SK-N-SH (cell line): ENCODE data around the gene CES5A.

Experiments used
- CTCF ChIP-seq: fragments of 200-600 bp; sonication (generic); IDR thresholded peaks from 2 replicates; pipeline ENCODE4 v1.6.1; 2017; ENCODE audit warnings: antibody characterized with exemption, mild to moderate bottlenecking, moderate library complexity
- EP300 ChIP-seq, 2 experiments: IDR thresholded peaks; 2 replicates each; pipeline versions ENCODE4 v1.4.0 to v1.6.1; 2012; ENCODE audit warnings: borderline replicate concordance in 1 of 2, low read depth in 1 of 2, low read length in 1 of 2
- EZH2phosphoT487 ChIP-seq: fragments of 200-600 bp; sonication (generic); IDR thresholded peaks from 2 replicates; pipeline ENCODE4 v1.6.1; 2017; ENCODE audit warnings: low read depth, mixed run types, mild to moderate bottlenecking, antibody characterized with exemption, moderate library complexity, borderline replicate concordance
- GABPA ChIP-seq: IDR thresholded peaks from 2 replicates; pipeline ENCODE4 v1.4.0; 2012; ENCODE audit warnings: low read depth, mild to moderate bottlenecking
- GATA2 ChIP-seq: sonication (generic); formaldehyde crosslinking; IDR thresholded peaks from 2 replicates; pipeline ENCODE4 v1.5.0; 2020; ENCODE audit warnings: mild to moderate bottlenecking, missing genetic modification reagents
- MAX ChIP-seq: IDR thresholded peaks from 2 replicates; pipeline ENCODE4 v1.4.0; 2012; ENCODE audit warnings: low read depth
- NFIC ChIP-seq: IDR thresholded peaks from 2 replicates; pipeline ENCODE4 v1.4.0; 2012; ENCODE audit warnings: borderline replicate concordance
- POLR2AphosphoS5 ChIP-seq: IDR thresholded peaks from 2 replicates; pipeline ENCODE4 v1.6.1; 2012; ENCODE audit warnings: low read depth, low read length
- REST ChIP-seq: IDR thresholded peaks from 2 replicates; pipeline ENCODE4 v1.6.1; 2012; ENCODE audit warnings: mild to moderate bottlenecking, low read depth, low read length, moderate library complexity
- RFX5 ChIP-seq: IDR thresholded peaks from 2 replicates; pipeline ENCODE4 v1.6.1; 2012; ENCODE audit warnings: mild to moderate bottlenecking, improper control_type of control experiment, low read length
- TAF1 ChIP-seq: IDR thresholded peaks from 2 replicates; pipeline ENCODE4 v1.6.1; 2012; ENCODE audit warnings: low read depth, mild to moderate bottlenecking, low read length, moderate library complexity, borderline replicate concordance
- YY1 ChIP-seq: IDR thresholded peaks from 2 replicates; pipeline ENCODE4 v1.4.0; 2012; ENCODE audit warnings: low read depth, mild to moderate bottlenecking
- TF ChIP-seq, protein P1 (sequence below): IDR thresholded peaks from 2 replicates; pipeline ENCODE4; 2012

DNA sequence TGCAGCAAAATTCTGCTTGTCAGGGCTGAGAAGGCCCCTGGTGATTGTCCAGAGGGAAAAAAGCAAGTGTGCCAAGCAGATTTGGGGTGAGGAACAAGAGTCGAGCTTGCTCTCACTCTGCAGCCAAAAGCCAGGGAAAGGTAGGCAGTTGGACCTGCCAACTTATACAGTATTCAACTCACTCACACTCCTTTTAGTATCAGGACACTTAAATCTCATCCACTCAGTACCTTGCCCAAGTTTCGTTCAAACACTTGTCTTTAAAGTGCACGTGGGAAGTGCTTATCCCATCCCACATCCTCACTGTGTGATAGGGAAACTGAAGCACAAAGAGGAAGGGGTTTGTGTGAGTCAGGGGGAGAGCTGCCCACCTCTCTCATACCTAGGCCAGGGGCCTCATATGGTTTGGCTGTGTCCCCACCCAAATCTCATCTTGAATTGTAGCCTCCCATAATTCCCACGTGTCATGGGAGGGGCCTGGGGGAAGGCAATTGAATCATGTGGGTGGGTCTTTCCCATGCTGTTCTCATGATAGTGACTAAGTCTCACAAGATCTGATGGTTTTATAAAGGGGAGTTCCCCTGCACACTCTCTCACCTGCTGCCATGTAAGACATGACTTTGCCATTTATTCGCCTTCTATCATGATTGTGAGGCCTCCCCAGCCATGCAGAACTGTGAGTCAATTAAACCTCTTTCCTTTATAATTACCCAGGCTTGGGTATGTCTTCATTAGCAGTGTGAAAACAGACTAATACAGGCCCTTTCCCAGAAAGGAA is 25.6 kb upstream of the CES5A start:
- TF ChIP-seq EP300 (IDR thresholded peaks at IDR 0.05; ENCODE audit: borderline replicate concordance in 1 of 2, low read depth in 1 of 2, low read length in 1 of 2), result no peak
- no peak for TF ChIP-seq POLR2AphosphoS5
- TF ChIP-seq GATA2 (CRISPR knock-in tag), result no peak
- TF ChIP-seq CTCF, result no peak
- TF ChIP-seq TAF1, result no peak
- no peak for TF ChIP-seq MAX
- no peak for TF ChIP-seq RFX5
- no peak for TF ChIP-seq GABPA
- TF ChIP-seq, protein P1, sequence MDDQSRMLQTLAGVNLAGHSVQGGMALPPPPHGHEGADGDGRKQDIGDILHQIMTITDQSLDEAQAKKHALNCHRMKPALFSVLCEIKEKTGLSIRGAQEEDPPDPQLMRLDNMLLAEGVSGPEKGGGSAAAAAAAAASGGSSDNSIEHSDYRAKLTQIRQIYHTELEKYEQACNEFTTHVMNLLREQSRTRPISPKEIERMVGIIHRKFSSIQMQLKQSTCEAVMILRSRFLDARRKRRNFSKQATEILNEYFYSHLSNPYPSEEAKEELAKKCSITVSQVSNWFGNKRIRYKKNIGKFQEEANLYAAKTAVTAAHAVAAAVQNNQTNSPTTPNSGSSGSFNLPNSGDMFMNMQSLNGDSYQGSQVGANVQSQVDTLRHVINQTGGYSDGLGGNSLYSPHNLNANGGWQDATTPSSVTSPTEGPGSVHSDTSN, result no peak
- no peak for TF ChIP-seq REST
- TF ChIP-seq YY1, result no peak
- no peak for TF ChIP-seq NFIC
- no peak for TF ChIP-seq EZH2phosphoT487
